ENCODE data around the gene CNGB1. TPM values are rescaled to one million over a fixed set of nuclear protein-coding genes. Genes with fewer than 3 reads are reported as not detected.

The CNGB1 gene
- total RNA-seq, 2 experiments from 2014 or later = not detected

DNA sequence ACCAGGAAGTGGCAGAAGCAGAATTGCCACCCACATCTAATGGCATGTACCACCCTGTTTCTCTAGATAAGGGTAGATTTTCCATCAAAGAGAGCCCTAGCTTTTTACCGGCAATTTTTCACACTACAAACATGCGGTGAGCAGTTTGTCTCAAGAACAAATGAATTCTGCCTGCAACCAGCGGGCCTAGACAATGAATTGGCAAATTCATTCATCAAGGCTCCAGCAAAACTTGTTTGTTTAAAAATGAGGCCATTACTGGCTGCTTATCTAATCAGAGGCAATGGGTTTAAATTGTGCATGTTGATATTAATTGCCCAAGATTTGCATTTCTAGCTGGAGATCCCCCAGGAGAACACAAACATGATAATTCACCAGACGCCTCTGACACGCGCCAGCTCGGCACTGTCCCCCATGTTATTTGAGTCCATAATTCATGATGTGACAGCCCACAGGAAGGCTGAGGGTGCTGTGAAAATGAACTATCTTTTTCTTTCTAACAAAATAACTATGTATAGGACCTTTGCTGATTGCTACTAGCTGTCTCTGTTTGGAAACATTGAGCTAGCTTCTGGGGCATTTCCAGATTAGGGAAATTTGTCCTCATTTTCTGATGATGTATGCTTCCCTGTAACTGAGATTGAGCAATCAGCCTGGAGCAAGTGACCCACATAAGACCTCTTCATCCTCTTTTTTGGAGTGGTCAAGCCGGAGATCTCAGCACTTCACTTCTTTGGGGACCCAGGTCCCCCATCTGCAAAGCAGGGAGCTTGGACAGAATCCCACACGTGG, 80.8 kb downstream of the CNGB1 start:
- TF ChIP-seq EZH2phosphoT487 (IDR thresholded peaks at IDR 0.05; ENCODE audit: borderline replicate concordance, low read depth, low read length) = no peak
- TF ChIP-seq, protein P1, sequence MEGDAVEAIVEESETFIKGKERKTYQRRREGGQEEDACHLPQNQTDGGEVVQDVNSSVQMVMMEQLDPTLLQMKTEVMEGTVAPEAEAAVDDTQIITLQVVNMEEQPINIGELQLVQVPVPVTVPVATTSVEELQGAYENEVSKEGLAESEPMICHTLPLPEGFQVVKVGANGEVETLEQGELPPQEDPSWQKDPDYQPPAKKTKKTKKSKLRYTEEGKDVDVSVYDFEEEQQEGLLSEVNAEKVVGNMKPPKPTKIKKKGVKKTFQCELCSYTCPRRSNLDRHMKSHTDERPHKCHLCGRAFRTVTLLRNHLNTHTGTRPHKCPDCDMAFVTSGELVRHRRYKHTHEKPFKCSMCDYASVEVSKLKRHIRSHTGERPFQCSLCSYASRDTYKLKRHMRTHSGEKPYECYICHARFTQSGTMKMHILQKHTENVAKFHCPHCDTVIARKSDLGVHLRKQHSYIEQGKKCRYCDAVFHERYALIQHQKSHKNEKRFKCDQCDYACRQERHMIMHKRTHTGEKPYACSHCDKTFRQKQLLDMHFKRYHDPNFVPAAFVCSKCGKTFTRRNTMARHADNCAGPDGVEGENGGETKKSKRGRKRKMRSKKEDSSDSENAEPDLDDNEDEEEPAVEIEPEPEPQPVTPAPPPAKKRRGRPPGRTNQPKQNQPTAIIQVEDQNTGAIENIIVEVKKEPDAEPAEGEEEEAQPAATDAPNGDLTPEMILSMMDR (conservative IDR thresholded peaks at IDR 0.05; ENCODE audit: low read length) = no peak
- Histone ChIP-seq H3K79me2 (ENCODE audit: insufficient read depth, low read depth, low read length) (no peaks in the 10 kb centered on the region), H3K4me1 (ENCODE audit: insufficient read depth, low read length, poor library complexity, severe bottlenecking) (no peaks in the 10 kb centered on the region), H3K27ac (ENCODE audit: low read depth, low read length, poor library complexity, severe bottlenecking) (no peak overlapping the region), H4K20me1 (ENCODE audit: insufficient read depth, low read length) (no peaks in the 10 kb centered on the region), H3K4me3 (ENCODE audit: low read depth, low read length, poor library complexity, severe bottlenecking) (no peak overlapping the region), H2AFZ (ENCODE audit: low read length) (no peak overlapping the region), H3K9me3 (ENCODE audit: low read length) (no peaks in the 10 kb centered on the region), H3K9me2 (ENCODE audit: insufficient read depth, low read length) (no peaks in the 10 kb centered on the region), H3K4me2 (ENCODE audit: low read length) (no peak overlapping the region), H3K36me3 (ENCODE audit: insufficient read depth, low read length) (no peaks in the 10 kb centered on the region)
- POLR2A ChIA-PET = interaction anchor here (0.6 kb wide), 1 partner anchor 248 kb away, joined by 3 read pairs; no protein-coding TSS in a partner anchor
- no TSS peak for BruUV-seq (replicated peaks)
- intact Hi-C loops (cut with micrococcal nuclease; ENCODE audit: unreplicated experiment) = loop anchor here (10.0 kb wide), 1 partner anchor 415 kb away; no protein-coding TSS in a partner anchor
- DNase-seq (ENCODE audit: low spot score) = no peak
- CTCF ChIA-PET (ENCODE audit: unreplicated experiment) = no interaction called here

DNA sequence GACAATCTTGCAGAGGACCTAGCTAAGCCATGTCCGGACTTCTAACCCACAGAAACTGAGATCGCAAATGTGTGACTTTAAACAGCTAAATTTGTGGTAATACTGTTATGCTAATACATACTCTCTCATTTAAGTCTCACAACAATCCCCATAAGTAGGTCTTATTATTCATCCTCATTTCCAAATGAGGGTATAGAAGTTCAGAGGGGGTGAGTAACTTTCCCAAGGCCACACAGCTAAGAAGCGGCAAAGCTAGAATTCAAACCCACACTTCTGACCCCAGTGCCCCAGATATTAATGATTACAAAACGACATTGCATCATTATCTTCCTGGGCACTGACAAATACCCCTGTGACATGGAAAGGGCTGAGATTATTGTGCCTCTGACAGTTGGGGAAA, 81.4 kb downstream of the CNGB1 start:
- H3K36me3 ChIP-seq (ENCODE audit: insufficient read depth, low read length) = no peaks in the 10 kb centered on the region
- H3K4me1 ChIP-seq (ENCODE audit: insufficient read depth, low read length, poor library complexity, severe bottlenecking) = no peaks in the 10 kb centered on the region
- no peak overlapping the region for H3K4me3 ChIP-seq (ENCODE audit: low read depth, low read length, poor library complexity, severe bottlenecking)
- POLR2A ChIA-PET = no interaction called here
- no peaks in the 10 kb centered on the region for H3K9me3 ChIP-seq (ENCODE audit: low read length)
- BruUV-seq (replicated peaks) = no TSS peak
- CTCF ChIA-PET (ENCODE audit: unreplicated experiment) = no interaction called here
- H3K27ac ChIP-seq (ENCODE audit: low read depth, low read length, poor library complexity, severe bottlenecking) = no peak overlapping the region
- H2AFZ ChIP-seq (ENCODE audit: low read length) = no peak overlapping the region
- no peak for TF ChIP-seq EZH2phosphoT487 (IDR thresholded peaks at IDR 0.05; ENCODE audit: borderline replicate concordance, low read depth, low read length)
- TF ChIP-seq, protein P1 (conservative IDR thresholded peaks at IDR 0.05; ENCODE audit: low read length) = no peak
- no peaks in the 10 kb centered on the region for H4K20me1 ChIP-seq (ENCODE audit: insufficient read depth, low read length)
- intact Hi-C loops (cut with micrococcal nuclease; ENCODE audit: unreplicated experiment) = no loop called here
- no peak overlapping the region for H3K4me2 ChIP-seq (ENCODE audit: low read length)
- no peaks in the 10 kb centered on the region for H3K79me2 ChIP-seq (ENCODE audit: insufficient read depth, low read depth, low read length)
- H3K9me2 ChIP-seq (ENCODE audit: insufficient read depth, low read length) = no peaks in the 10 kb centered on the region
- no peak for DNase-seq (ENCODE audit: low spot score)

DNA sequence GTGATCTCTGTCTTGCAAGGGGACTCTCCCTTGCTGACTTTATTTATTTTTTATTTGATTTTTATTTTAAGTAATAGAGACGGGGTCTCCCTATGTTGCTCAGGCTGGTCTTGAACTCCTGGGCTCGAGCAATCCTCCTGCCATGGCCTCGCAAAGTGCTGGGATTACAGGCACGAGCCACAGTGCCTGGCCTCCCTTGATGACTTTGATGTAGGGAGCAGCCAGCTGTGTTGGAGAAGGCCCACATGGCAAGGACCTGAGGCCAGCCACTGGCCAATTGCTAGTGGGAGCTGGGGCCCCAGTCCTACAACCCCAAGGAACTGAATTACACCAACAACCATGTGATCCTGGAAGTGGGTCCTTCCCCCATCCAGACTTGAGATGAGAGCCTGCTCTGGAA, 81.8 kb downstream of the CNGB1 start:
- POLR2A ChIA-PET = no interaction called here
- H3K9me2 ChIP-seq (ENCODE audit: insufficient read depth, low read length) = no peaks in the 10 kb centered on the region
- TF ChIP-seq, protein P1 (conservative IDR thresholded peaks at IDR 0.05; ENCODE audit: low read length) = no peak
- TF ChIP-seq EZH2phosphoT487 (IDR thresholded peaks at IDR 0.05; ENCODE audit: borderline replicate concordance, low read depth, low read length) = no peak
- CTCF ChIA-PET (ENCODE audit: unreplicated experiment) = no interaction called here
- no peaks in the 10 kb centered on the region for H3K9me3 ChIP-seq (ENCODE audit: low read length)
- no peak overlapping the region for H3K4me2 ChIP-seq (ENCODE audit: low read length)
- H3K4me1 ChIP-seq (ENCODE audit: insufficient read depth, low read length, poor library complexity, severe bottlenecking) = no peaks in the 10 kb centered on the region
- H3K4me3 ChIP-seq (ENCODE audit: low read depth, low read length, poor library complexity, severe bottlenecking) = no peak overlapping the region
- H3K79me2 ChIP-seq (ENCODE audit: insufficient read depth, low read depth, low read length) = no peaks in the 10 kb centered on the region
- intact Hi-C loops (cut with micrococcal nuclease; ENCODE audit: unreplicated experiment) = no loop called here
- no peak for DNase-seq (ENCODE audit: low spot score)
- no peak overlapping the region for H2AFZ ChIP-seq (ENCODE audit: low read length)
- H3K36me3 ChIP-seq (ENCODE audit: insufficient read depth, low read length) = no peaks in the 10 kb centered on the region
- no TSS peak for BruUV-seq (replicated peaks)
- H3K27ac ChIP-seq (ENCODE audit: low read depth, low read length, poor library complexity, severe bottlenecking) = no peak overlapping the region
- H4K20me1 ChIP-seq (ENCODE audit: insufficient read depth, low read length) = no peaks in the 10 kb centered on the region

All from OCI-LY7 (cell line).